Neural progenitor cell (in vitro differentiated cells): ENCODE results near the gene TIAM2.
"Not testable (repeated sequence)": the region's sequence is repeated elsewhere in the genome, so short reads cannot be mapped to it uniquely, and the experiment has no call there.

ENCODE experiments used
- CTCF ChIP-seq: fragments of 200-600 bp; sonication (generic); IDR thresholded peaks from 2 replicates; pipeline ENCODE4 v1.5.1; 2017; ENCODE audit warnings: antibody characterized with exemption, mild to moderate bottlenecking
- EZH2 ChIP-seq: fragments of 200-600 bp; sonication (generic); IDR thresholded peaks from 2 replicates; pipeline ENCODE4 v1.6.1; 2017; ENCODE audit warnings: antibody characterized with exemption, mild to moderate bottlenecking, moderate library complexity
- EZH2phosphoT487 ChIP-seq: fragments of 200-600 bp; sonication (generic); IDR thresholded peaks from 2 replicates; pipeline ENCODE4 v1.6.1; 2017; ENCODE audit warnings: antibody characterized with exemption

GRCh38 chr6:155119201-155119600 lies 124.1 kb downstream of the TIAM2 start:
- not testable (repeated sequence) for TF ChIP-seq CTCF, EZH2, EZH2phosphoT487
